Suprapubic skin (tissue), 4 donors: ENCODE measurements around the gene MYO10.

Source experiments
- EP300 ChIP-seq: sonication (generic); formaldehyde crosslinking; IDR thresholded peaks from one replicate; pipeline ENCODE4 v1.6.1; 2017; ENCODE audit warnings: antibody characterized with exemption
- POLR2A ChIP-seq, 2 donors: fragments of 450-650 bp; IDR thresholded peaks; one replicate each; pipeline ENCODE4 v1.6.1; 2017; ENCODE audit warnings: antibody characterized with exemption in 2 of 2, mild to moderate bottlenecking in 2 of 2, moderate library complexity in 2 of 2
- POLR2AphosphoS5 ChIP-seq, 3 donors: sonication (generic); formaldehyde crosslinking; IDR thresholded peaks; one replicate each; pipeline ENCODE4 v1.6.1; 2017; ENCODE audit warnings: antibody characterized with exemption in 3 of 3
- TF ChIP-seq, protein P1 (sequence below), 2 donors: fragments of 200-600 bp in 1 of 2; fragments of 450-650 bp in 1 of 2; sonication (generic) in 1 of 2; IDR thresholded peaks; one replicate each; pipeline ENCODE4 v1.5.1; 2016 to 2019; ENCODE audit warnings: antibody characterized with exemption in 2 of 2, mild to moderate bottlenecking in 1 of 2, moderate library complexity in 1 of 2

DNA sequence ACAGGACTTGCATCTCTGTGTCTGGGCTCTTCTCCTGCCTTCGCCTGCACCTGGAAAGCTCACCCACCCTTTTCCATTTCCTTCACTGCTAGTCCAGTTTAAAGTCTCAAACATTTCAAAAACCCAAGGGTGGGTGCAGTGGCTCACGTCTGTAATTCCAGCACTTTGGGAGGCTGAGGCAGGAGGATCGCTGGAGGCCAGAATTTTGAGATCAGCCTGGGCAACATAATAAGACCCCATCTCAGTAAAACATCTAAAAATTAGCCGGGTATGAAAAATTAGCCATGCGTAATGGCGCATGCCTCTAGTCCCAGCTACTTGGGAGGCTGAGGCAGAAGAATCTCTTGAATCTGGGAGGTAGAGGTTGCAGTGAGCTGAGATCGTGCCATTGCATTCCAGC, 179.4 kb downstream of the MYO10 start:
- TF ChIP-seq, protein P1, sequence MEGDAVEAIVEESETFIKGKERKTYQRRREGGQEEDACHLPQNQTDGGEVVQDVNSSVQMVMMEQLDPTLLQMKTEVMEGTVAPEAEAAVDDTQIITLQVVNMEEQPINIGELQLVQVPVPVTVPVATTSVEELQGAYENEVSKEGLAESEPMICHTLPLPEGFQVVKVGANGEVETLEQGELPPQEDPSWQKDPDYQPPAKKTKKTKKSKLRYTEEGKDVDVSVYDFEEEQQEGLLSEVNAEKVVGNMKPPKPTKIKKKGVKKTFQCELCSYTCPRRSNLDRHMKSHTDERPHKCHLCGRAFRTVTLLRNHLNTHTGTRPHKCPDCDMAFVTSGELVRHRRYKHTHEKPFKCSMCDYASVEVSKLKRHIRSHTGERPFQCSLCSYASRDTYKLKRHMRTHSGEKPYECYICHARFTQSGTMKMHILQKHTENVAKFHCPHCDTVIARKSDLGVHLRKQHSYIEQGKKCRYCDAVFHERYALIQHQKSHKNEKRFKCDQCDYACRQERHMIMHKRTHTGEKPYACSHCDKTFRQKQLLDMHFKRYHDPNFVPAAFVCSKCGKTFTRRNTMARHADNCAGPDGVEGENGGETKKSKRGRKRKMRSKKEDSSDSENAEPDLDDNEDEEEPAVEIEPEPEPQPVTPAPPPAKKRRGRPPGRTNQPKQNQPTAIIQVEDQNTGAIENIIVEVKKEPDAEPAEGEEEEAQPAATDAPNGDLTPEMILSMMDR (IDR thresholded peaks at IDR 0.05): no peak
- TF ChIP-seq POLR2AphosphoS5 (IDR thresholded peaks at IDR 0.05) (no peak), POLR2A (IDR thresholded peaks at IDR 0.05) (no peak), EP300 (no peak)
